GM04504 (cell line): ENCODE results near the gene MECP2.
A peak's percentile ranks its signal among the peaks of the same experiment; 100 is the strongest.

ENCODE experiments used
- DNase-seq: peaks from one replicate; pipeline ENCODE4 v3.0.0-alpha.2; 2012; ENCODE audit warnings: low read depth

Gene MECP2

GRCh38 chrX:154061801-154062200 lies 35.7 kb downstream of the MECP2 start:
- no peak for DNase-seq

GRCh38 chrX:154059729-154060245 lies 37.7 kb downstream of the MECP2 start:
- DNase-seq: no peak

GRCh38 chrX:154059231-154059630 lies 38.3 kb downstream of the MECP2 start:
- no peak for DNase-seq

GRCh38 chrX:154058214-154058997 lies 39.1 kb downstream of the MECP2 start:
- no peak for DNase-seq

GRCh38 chrX:154057791-154058190 lies 39.7 kb downstream of the MECP2 start:
- DNase-seq: no peak

GRCh38 chrX:154056770-154057241 lies 40.7 kb downstream of the MECP2 start:
- DNase-seq: no peak

DNA sequence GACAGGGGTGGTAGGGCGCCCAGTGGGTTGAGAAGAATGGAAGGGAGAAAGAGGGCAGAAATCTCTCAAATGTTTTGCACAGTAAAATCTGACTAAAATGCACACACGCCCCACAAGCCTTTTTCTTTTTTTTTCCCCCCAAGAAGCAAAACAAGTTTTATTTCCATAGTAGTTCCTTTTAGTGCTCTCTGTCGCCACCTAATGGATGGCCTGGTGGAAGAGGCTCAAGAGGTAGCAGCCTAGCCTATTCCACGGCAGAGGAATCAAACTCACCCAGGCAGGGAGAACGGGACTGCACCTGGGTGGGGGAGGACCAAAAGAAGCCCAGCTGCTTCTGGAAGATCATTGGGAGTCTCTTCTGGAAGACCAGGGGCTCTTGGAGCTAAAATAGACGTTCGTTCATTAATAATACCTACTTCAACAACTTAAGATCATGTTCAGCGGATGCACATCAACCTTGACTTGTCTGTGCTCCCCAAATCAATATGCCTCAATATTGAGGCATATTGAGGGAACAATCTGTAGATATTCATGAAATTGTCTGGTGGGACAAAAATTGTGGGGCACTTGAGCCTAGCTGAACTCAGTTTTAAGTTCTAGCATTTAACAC lies 46.2 kb downstream of the MECP2 start:
- peak; percentile 40 for DNase-seq

DNA sequence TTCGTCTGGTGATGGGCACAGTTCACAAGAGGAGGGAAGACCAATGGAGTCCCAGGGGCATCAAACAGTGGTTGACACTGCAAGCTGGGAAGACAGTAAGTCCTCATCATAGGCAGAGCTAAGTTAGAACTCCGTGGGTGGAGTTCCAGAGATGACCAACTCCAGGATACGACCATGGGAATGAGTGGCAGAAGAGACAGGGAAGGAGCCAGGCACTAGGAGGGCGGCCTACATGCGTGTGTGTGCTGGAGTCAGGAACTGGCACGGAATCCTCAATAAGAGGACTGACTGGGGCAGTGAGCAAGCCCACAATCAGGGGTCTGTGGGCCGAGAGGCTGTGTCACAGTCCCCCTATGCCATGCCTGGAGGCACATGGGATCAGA lies 47.4 kb downstream of the MECP2 start:
- no peak for DNase-seq

DNA sequence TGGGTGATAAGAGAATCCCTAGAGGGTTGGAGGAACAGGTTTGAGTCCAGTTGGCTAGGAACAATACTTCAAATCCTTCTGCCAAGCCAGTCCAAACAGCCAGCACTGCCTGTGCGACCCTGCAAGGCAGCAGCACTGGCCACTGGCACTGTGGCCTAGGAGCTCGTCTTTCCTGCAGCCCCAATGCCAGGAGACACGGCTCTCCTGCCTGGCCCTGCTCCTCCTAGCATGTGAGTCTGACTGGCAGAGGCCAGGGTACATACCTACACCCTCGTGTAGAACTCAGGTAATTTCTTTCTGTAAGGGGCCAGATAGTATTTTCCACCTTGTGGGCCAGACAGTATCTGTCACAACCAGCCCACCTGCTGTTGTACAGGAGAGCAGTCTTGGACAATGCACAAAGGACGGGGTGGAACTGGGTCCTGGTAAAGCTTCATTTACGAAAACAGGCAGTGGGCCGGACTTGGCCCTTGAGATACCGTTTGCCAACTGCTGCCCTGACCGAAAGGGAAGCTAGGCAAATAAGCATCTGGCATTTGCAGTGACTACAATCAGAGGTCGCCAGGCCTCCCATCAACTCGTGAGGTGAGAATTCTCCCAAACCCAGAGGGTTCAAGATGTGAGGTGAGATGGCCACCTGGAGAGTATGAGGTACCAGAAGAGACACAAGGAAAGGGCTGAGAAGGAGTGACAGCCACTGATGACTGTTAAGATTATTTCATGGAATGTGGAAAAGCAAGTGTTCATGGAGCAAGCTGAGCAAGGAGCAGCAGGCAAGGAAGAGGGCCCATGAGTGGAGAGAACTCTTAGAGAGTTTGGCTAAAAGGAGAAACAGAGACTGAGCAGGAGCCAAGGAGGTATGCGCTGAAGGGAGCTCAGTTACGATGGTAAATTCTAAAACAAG lies 48.1 kb downstream of the MECP2 start:
- DNase-seq: no peak

DNA sequence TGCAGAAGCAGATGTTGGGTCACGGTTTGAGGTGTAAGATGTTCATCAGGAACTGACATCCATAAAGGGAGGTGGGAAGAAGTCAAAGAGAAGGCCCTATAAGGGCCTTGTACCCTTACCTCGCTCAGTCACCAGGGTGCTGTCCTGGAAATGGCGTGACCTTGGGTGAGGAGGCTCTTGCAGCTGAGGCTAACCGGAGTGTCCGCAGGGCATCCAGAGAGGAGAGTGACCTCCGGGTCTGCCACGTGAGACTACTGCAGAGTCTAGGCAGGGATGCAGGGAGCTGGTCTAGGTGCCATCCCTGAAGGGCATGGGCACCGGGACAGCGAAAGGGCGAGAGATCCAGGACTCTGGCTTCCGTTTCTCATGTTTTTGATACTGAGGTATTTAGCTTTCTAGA lies 49.1 kb downstream of the MECP2 start:
- no peak for DNase-seq

DNA sequence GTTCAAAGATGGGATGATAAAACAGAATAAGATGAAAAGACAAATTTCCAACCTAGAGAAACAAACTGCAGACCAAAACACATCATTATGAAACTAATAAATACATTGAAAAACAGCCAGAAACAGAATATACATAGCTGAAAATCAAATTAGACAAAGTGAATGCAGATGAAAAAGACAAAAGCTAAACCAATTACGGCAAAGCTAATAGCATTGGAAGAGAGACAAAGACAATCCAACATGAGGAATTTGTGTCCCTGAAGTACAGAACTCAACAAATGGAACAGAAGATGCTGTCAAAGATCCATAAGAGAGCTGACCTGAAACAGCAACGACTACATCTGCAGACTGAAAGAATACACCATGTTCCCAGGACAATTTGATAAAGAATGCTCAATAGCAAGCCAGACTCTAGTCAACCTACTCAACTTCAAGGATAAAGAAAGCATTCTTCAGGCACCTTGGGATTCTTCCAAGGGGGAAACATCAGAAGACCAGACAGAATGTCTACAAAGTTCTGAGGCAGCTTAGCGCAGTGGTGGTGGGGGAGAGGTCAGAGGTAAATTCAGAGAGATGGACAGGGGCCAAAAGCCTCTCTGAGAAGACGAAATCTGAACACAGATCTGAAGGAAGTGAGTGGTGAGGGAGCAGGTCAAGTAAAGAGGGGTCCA lies 50.4 kb downstream of the MECP2 start:
- DNase-seq: no peak

DNA sequence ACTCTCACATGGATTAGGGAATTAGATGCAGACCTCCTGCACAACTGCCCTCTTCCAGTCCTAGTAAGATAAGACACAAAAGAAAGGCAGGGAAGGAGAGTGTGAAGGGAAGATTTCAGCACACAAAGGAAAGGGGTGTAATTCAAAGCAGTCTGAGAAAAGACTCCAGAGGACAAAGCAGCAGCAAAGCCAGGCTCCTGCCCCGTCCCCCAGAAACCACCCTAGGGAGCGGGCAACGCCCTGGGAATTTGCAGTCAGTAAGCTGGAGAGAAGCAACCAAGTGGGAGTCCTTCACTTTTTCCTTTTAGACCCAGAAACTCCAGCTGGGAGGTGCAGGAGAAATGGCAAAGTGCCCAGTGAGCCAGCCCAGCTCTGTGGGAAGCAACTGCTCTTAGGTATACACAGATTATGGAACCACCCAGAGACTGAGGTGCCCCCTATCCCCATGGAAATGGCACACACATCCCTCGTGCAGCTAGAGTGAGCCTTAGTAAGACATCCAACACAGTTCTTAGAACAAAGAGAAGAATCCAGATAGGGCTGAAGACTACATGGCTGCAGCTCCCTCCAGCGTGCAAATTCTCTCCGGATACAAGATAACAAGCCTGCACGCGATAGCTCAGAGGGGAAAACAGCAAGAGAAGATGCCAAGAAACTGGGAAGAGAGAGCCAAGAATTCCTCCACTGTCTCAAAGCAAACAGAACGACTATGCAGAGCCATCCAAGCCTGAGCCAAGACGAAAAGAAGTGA lies 51.3 kb downstream of the MECP2 start:
- peak; percentile 75 for DNase-seq

GRCh38 chrX:154044091-154044490 lies 53.4 kb downstream of the MECP2 start:
- no peak for DNase-seq

GRCh38 chrX:154043003-154043763 lies 54.3 kb downstream of the MECP2 start:
- DNase-seq: no peak

GRCh38 chrX:154040863-154041262 lies 56.7 kb downstream of the MECP2 start:
- DNase-seq: no peak

DNA sequence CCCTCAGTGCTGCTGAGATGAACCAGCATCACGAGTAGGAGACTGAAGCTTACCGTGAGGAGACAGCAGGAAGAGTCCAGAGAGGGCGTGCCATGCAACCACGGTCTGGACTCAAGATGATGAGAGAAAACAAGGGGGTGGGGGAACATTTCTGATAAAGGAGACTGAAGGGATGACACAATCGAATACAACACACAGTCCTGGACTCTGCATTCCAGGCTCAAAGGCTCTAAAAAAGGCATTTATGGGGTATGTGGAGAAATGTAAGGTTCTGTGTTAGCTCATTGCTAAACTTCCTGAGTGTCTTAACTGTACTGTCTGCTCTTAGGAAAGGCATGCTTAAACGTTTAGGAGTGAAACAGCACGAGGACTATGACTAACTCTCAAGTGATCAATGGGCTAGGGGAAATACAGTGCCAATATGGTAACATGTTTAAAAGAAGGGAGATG lies 57.2 kb downstream of the MECP2 start:
- DNase-seq: peak; percentile 80

- no peak for DNase-seq
Observed at GRCh38 chrX:154039577-154039976, 57.9 kb downstream of the MECP2 start.

DNA sequence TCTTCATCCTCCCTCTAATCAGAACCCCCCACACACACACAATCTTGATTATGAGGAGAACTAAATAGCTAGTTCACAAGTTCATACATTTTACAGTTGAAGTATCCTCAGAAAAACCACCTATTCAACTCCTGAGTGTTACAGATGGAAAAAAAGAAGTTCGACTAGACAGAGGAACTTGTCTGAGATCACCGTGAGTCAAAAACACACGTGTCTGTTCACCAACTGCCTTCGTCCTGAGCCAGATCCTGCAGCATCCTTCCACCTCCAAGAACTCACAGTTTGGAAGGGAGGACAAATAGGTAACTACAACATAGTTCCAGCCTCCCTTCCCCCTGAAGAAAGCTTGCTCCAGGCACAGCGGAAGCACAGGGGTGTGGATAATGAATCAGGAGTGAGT lies 58.9 kb downstream of the MECP2 start:
- no peak for DNase-seq

GRCh38 chrX:154037754-154038153 lies 59.8 kb downstream of the MECP2 start:
- DNase-seq: no peak

DNA sequence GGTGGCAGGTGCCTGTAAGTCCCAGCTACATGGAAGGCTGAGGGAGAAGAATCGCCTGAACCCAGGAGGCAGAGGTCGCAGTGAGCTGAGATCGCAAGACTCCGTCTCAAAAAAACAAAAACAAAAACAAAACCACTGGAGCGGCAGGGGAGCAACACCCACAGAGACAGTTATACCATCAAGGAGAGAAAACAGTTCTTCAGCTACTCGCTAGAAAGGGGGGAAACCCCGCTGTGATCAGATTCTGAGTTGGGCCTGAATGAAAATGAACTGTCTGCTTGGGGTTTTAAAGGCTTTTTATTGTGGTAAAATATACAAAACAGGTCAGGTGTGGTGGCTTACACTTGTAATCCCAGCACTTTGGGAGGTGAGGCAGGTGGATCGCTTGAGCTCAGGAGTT lies 61.0 kb downstream of the MECP2 start:
- DNase-seq: no peak
